Transverse colon (tissue), 4 donors: ENCODE data around the gene CPT1A. TPM values are rescaled to one million over a fixed set of nuclear protein-coding genes. Genes with fewer than 3 reads are reported as not detected.

Experiments used
- DNase-seq: peaks from one replicate; pipeline ENCODE4 v3.0.0-alpha.2; 2019
- H3K27ac ChIP-seq, 4 donors: fragments of 200-600 bp; sonication (generic); 2 replicates each; pipeline ENCODE4 v1.5.1; 2016 to 2018; ENCODE audit warnings: inconsistent platforms in 4 of 4
- H3K27me3 ChIP-seq: fragments of 200-600 bp; sonication (generic); 2 replicates; pipeline ENCODE4 v1.5.1; 2017; ENCODE audit warnings: inconsistent platforms
- H3K36me3 ChIP-seq, 4 donors: fragments of 200-600 bp; sonication (generic); 2 replicates each; pipeline ENCODE4 v1.5.1; 2017 to 2019; ENCODE audit warnings: inconsistent platforms in 4 of 4
- H3K4me1 ChIP-seq, 4 donors: fragments of 200-600 bp; sonication (generic); 2 replicates each; pipeline ENCODE4 v1.5.1; 2017 to 2020; ENCODE audit warnings: inconsistent platforms in 4 of 4
- H3K4me3 ChIP-seq, 4 donors: fragments of 200-600 bp; sonication (generic); 1 replicate in 1 of 4; 2 replicates in 3 of 4; pipeline versions ENCODE4 v1.5.1 to v1.6.1; 2017 to 2019; ENCODE audit warnings: inconsistent platforms in 4 of 4
- H3K9me3 ChIP-seq, 2 donors: fragments of 200-600 bp; sonication (generic); 2 replicates each; pipeline ENCODE4 v1.5.1; 2017 to 2019; ENCODE audit warnings: inconsistent platforms in 2 of 2
- CTCF ChIP-seq, 5 experiments: fragments of 200-600 bp in 3 of 5; fragments of 450-650 bp in 2 of 5; sonication (generic) in 3 of 5; IDR thresholded peaks; 1 replicate in 2 of 5; 2 replicates in 3 of 5; pipeline ENCODE4 v1.5.1; 2016 to 2017; ENCODE audit warnings: antibody characterized with exemption in 5 of 5, inconsistent platforms in 3 of 5, mild to moderate bottlenecking in 2 of 5, moderate library complexity in 1 of 5
- EP300 ChIP-seq: sonication (generic); formaldehyde crosslinking; IDR thresholded peaks from one replicate; pipeline ENCODE4 v1.6.1; 2017; ENCODE audit warnings: antibody characterized with exemption, low read depth
- POLR2A ChIP-seq: fragments of 450-650 bp; IDR thresholded peaks from one replicate; pipeline ENCODE4 v1.6.1; 2016; ENCODE audit warnings: antibody characterized with exemption, mild to moderate bottlenecking, moderate library complexity
- POLR2AphosphoS5 ChIP-seq, 3 donors: sonication (generic); formaldehyde crosslinking; IDR thresholded peaks; one replicate each; pipeline ENCODE4 v1.6.1; 2016; ENCODE audit warnings: antibody characterized with exemption in 3 of 3
- WGBS, 2 donors: methylation state at CpG; one replicate each; pipeline ENCODE4 v1.1.5; 2018; ENCODE audit warnings: low coverage in 1 of 2; 5-methylcytosine and 5-hydroxymethylcytosine counted together
- in situ Hi-C, 4 donors: fragments of 200-750 bp; cut with MboI; loops; one replicate each; pipeline versions ENCODE4 v1.15.0 to v1.15.1; 2017; ENCODE audit warnings: low sequenced_read_pairs in 3 of 4, low pct_ligation_motif_present in 1 of 4, low pct_unique_long_range_greater_than_20kb in 1 of 4
- intact Hi-C: fragments of 100-400 bp; cut with DNase I; formaldehyde crosslinking; loops from one replicate; pipeline ENCODE4 v1.15.1; 2023; ENCODE audit warnings: low total_unique reads
- total RNA-seq, 4 donors: library from RNA; depleted of rRNA; stranded (reverse); fragments of >200 nt; gene quantifications; one replicate each; pipeline ENCODE4 v1.1.0, GENCODE V29; 2016

The CPT1A gene
- total RNA-seq, 4 donors from 2014 or later = 98.9 to 263 (median 177) TPM

DNA sequence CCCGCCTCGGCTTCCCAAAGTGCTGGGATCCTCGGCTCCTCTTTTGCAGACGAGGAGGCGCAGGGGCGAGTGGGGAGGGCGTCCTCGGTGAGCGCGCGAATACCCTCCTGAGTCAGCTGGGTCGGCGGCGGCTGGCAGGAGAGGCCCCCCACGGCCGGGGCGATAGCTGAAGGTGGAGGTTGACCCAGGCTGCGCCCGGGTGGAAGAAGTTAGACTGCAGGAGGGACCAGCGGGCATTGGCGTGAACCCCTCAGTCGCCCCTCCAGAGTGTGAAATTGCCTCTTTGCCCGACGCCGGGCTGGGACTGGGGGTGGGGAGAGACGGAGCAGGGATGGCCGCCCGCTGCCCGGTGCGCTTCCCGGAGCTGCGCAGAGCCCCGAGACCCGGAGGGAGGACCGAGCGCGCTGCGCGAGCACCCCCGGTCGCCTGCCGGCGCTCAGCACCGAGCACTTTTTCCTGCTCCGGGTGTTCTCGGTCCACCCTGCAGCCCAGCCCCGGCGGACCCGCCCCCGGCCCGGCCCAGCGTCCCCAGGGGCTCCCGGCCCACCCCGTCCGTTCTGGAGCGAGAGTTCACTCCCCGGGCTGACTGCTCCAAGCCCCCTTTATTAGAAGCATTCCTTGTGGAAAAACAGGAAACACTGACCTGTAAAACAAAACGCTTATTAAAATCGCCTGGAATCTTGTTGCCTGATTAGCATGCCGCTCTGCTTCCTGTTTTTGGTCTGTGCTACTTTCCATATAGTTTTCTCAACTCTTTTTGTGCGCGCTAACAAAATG, 13.7 kb upstream of the CPT1A start:
- TF ChIP-seq EP300 (no peak), POLR2AphosphoS5 (IDR thresholded peaks at IDR 0.05) (no peak), CTCF (IDR thresholded peaks at IDR 0.05) (peak in 2 of 5 experiments; percentile 30), POLR2A (no peak)
- peak overlapping the region; percentile 69 to 82 (median 75) for H3K27ac ChIP-seq
- peak; percentile 41 for DNase-seq
- peaks cover 18% of the 10 kb centered on the region for H3K27me3 ChIP-seq
- no peaks in the 10 kb centered on the region for H3K9me3 ChIP-seq
- WGBS, 2 donors = 10 to 36% methylated on average over 5 to 42 of the region's 62 CpGs
- no peaks in the 10 kb centered on the region for H3K36me3 ChIP-seq
- peak overlapping the region; percentile 20 to 49 (median 40) for H3K4me3 ChIP-seq
- in situ Hi-C loops = no loop called here
- peaks cover 20 to 37% (median 32%) of the 10 kb centered on the region in 4 donors for H3K4me1 ChIP-seq
- intact Hi-C loops = no loop called here

DNA sequence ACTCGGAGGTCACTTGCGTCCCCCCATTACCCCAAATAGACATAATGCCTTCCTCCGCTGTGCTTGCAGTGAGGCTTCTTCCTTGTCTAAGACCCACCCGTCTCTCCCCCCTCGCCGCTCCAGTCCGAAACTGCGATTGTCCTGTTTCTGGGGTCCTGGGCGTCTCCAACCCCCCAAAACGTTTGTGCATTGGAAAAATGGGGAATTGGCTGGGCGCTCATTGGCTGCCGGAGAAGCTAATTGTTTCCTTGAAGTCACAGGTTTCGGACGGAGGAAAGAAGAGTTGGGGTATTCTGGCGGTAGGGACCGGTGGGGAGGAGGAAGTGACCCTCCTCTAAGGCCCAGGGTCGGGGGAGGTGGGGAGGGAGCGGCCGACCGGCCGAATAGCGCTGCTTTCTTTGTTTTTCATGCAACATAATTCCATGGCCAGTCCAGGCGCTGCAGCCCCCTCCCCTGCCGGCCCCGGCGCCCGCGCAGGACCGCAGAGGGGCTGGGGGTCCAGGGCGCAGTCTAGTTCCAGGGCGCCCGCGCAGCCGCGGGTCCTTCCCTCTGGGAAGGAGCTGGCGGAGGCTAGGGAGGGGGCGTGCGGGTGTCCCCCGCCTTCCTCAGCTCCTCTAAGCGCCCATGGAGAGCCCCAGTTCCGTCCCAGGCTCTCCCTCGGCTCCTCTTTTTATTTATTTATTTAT, 12.7 kb upstream of the CPT1A start:
- no peak for DNase-seq
- no peak for TF ChIP-seq POLR2A
- TF ChIP-seq CTCF (IDR thresholded peaks at IDR 0.05) = no peak
- no peak for TF ChIP-seq EP300
- TF ChIP-seq POLR2AphosphoS5 (IDR thresholded peaks at IDR 0.05) = no peak
- WGBS, 2 donors = 0 to 29% methylated on average over 2 to 42 of the region's 42 CpGs
- Histone ChIP-seq H3K36me3 (no peaks in the 10 kb centered on the region), H3K27me3 (peaks cover 18% of the 10 kb centered on the region), H3K9me3 (no peaks in the 10 kb centered on the region), H3K4me1 (peaks cover 20 to 37% (median 32%) of the 10 kb centered on the region in 4 donors), H3K27ac (no peak overlapping the region), H3K4me3 (peak overlapping the region in 3 of 4 donors; percentile 34 to 49 (median 45))
- in situ Hi-C loops = no loop called here
- intact Hi-C loops = no loop called here

DNA sequence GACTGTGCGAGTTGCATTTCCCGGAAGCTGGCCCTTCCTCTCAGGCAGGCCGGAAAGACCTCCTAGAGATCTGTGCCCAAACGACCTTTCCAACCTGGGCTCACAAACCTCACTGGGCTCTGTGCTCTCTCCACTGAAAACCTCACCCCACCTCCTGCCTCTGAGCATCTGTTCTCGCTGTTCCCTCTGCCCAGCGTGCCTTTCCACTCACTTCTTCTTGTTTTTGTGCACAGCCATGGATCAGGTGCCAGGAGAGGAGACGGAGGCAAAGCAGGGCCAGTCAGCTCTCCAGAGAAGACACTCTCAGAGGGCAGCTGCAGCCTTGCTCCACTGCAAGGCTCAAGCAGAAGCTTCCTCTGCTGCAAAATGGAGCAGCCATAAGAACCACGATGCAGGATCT, 10.9 kb upstream of the CPT1A start:
- no peak for DNase-seq
- no peak overlapping the region for H3K4me3 ChIP-seq
- no peak overlapping the region for H3K27ac ChIP-seq
- no peaks in the 10 kb centered on the region for H3K9me3 ChIP-seq
- no peak for TF ChIP-seq EP300
- no peak for TF ChIP-seq POLR2A
- no peak for TF ChIP-seq POLR2AphosphoS5 (IDR thresholded peaks at IDR 0.05)
- TF ChIP-seq CTCF (IDR thresholded peaks at IDR 0.05) = no peak
- H3K4me1 ChIP-seq = peaks cover 16 to 31% (median 27%) of the 10 kb centered on the region in 4 donors
- H3K27me3 ChIP-seq = peaks cover 18% of the 10 kb centered on the region
- 85 to 88% methylated on average over 4 to 8 of the region's 8 CpGs for whole genome bisulfite sequencing, 2 donors
- no peaks in the 10 kb centered on the region for H3K36me3 ChIP-seq
- intact Hi-C loops = no loop called here
- in situ Hi-C loops = no loop called here

- intact Hi-C loops = no loop called here
- in situ Hi-C loops = no loop called here
These were observed 6.7 kb upstream of the CPT1A start for GRCh38 chr11:68848429-68848828.

More at GRCh38 chr11:68848429-68848828, 6.7 kb upstream of the CPT1A start:
- TF ChIP-seq POLR2A (no peak), CTCF (IDR thresholded peaks at IDR 0.05) (no peak), EP300 (no peak), POLR2AphosphoS5 (IDR thresholded peaks at IDR 0.05) (no peak)
- WGBS, 2 donors = 74 to 89% methylated on average over 11 to 15 of the region's 15 CpGs
- H3K27ac ChIP-seq = no peak overlapping the region
- no peaks in the 10 kb centered on the region for H3K9me3 ChIP-seq
- DNase-seq = no peak
- peaks cover 5% of the 10 kb centered on the region for H3K27me3 ChIP-seq
- no peaks in the 10 kb centered on the region for H3K36me3 ChIP-seq
- H3K4me1 ChIP-seq = peaks cover 2 to 12% (median 9%) of the 10 kb centered on the region in 4 donors
- no peak overlapping the region for H3K4me3 ChIP-seq
